ENCODE results near the gene KIF26B.
"Not testable (repeated sequence)": the region's sequence is repeated elsewhere in the genome, so short reads cannot be mapped to it uniquely, and the experiment has no call there.

The KIF26B gene

DNA sequence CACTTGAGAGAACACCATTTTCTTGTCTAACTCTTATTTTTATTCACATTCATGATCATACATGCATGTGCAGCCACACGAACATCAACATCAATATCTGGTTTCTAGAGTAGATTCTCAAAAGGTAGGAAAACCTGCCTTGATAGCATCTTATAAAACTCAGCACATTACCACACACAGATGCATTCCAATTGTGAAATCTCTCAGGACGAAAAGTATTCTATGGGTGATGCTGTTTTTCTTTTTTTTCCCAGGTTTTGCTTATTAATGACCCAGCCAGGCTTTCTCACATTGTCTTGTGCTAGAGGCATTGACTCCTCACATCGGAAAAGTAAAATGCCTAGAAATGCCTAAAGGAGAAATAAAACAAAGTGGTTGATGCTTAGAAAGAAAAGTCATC lies 562.8 kb downstream of the KIF26B start:
- FAIRE-seq (no peak), DNase-seq (ENCODE audit: low spot score) (no peak)

DNA sequence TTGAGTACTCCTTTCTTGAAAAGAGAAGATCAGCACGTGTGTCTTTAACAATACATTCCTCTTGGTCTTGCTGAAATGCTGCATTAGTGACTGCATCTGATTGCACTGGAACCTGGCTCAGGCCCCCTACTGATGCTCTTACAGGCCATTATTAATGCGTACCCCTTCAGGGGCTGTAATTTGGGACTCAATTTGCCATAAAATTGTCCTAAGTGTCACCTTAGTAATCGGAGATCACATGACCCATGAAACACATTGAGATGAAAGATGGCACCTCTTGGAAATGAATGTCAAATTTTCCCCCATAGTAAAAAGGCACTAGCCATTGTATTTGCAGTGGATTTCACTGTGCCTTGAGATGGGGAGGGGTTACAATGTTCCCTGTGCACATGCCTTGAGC lies 563.3 kb downstream of the KIF26B start:
- DNase-seq (ENCODE audit: low spot score) (no peak), FAIRE-seq (no peak)

DNA sequence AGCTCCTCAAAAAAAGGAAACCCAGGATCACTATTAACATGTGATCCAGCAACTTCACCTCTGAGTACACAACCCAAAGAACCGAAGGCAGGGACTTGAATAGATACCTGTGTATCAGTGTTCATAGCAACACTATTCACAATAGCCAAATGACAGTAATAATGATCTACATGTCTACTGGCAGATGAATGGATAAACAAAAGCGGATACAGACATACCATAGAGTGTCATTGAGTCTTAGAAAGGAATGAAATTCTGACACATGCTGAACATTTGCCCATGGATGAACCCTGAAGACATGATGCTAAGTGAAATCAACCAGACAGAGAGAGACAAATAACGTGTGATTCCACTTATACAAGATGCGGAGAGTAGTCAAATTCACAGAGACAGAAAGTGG lies 564.2 kb downstream of the KIF26B start:
- no peak for FAIRE-seq
- DNase-seq (ENCODE audit: low spot score) = no peak

DNA sequence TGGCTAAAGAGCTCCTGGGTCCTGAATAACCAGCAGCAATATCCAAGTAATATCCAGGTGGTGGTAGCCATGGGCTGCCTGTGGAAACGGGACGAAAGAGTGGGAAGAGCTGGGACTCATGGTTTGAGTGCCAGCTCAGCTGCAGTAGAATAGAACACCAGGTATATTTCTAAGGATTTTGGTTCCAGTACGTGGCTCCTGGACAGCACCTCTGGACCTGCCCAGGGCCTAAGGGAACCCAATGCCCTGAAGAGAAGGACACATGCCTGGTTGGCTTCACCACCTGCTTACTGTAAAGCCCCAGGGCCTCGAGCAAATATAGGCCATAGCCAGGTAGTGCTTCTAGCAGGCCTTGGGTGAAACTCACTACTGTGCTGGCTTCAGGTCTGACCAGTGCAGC lies 566.7 kb downstream of the KIF26B start:
- no peak for DNase-seq (ENCODE audit: low spot score)
- no peak for FAIRE-seq

DNA sequence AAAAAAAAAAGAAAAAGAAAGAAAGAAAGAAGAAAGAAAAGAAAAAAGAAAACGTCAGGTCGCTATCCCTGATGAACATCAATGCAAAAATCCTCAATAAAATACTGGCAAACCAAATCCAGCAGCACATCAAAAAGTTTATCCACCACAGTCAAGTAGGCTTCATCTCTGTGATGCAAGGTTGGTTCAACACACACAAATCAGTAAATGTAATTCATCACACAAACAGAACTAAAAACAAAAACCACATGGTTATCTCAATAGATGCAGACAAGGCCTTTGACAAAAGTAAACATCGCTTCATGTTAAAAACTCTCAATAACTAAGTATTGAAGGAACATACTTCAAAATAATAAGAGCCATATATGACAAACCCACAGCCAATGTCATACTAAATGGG lies 573.2 kb downstream of the KIF26B start:
- FAIRE-seq; DNase-seq (ENCODE audit: low spot score): not testable (repeated sequence)

DNA sequence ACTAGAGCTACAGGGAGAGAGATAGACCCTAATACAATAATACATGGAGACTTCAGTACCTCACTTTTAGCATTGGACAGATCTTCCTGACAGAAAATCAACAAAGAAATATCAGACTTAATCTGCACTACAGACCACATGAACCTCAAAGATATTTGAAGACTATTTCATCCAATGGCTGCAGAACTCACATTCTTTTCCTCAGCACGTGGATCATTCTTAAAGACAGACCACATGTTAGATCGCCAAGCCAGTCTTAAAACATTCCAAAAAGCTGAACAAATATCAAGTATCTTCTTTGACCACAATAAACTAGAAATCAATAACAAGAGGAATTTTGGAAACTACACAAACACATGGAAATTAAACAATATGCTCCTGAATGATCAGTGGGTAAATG lies 576.0 kb downstream of the KIF26B start:
- FAIRE-seq = no peak
- DNase-seq (ENCODE audit: low spot score) = no peak

DNA sequence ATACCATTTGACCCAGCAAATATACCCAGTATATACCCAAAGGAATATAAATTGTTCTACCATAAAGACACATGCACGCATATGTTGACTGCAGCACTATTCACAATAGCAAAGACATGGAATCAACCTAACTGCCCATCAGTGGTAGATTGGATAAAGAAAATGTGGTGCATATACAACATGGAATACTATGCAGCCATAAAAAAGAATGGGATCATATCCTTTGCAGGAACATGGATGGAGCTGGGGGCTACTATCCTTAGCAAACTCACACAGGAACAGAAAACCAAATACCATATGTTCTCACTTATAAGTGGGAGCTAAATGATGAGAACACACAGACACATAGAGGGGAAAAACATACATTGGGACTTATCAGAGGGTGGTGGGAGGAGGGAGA lies 585.6 kb downstream of the KIF26B start:
- not testable (repeated sequence) for DNase-seq (ENCODE audit: low spot score); FAIRE-seq

DNA sequence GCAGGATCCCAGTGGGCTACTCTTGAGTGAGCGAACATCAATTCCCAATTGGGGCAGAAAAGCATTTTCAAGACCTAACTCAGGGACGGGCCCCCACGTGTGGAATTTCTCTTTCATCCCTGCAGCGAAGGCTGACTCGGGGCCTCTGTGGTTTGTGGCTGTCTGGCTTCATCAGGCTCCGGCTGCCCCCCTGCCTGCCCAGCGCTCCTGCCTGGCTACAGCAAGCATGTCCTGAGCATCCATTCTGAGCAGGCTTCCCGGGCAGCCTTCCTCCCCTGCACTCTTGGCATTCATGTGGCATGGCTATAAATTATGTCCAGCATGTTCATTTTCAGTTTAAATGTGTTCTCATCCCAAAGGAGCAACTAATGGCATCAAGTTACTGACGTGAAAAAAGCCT lies 588.1 kb downstream of the KIF26B start:
- no peak for FAIRE-seq
- peak; percentile 43 for DNase-seq (ENCODE audit: low spot score)

DNA sequence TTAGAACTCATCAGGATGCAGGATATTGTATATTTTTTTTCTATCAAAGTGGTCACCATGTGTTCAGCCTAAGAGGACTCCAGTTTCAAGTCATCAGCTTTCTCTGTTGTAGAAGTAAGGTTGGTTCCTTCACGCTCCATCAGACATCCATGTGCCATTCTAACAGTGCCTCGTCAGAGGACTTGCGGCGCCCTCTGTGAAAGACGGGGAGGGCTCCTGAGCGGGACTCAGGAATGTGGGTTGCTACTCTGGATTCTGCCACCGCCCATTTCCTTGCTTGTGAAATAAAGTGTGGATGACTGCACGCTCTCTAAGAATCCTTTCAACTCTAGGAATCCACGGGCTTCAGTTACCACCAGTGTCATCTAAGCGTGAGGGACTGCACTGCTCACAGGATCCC lies 593.5 kb downstream of the KIF26B start:
- DNase-seq (ENCODE audit: low spot score) = no peak
- no peak for FAIRE-seq

DNA sequence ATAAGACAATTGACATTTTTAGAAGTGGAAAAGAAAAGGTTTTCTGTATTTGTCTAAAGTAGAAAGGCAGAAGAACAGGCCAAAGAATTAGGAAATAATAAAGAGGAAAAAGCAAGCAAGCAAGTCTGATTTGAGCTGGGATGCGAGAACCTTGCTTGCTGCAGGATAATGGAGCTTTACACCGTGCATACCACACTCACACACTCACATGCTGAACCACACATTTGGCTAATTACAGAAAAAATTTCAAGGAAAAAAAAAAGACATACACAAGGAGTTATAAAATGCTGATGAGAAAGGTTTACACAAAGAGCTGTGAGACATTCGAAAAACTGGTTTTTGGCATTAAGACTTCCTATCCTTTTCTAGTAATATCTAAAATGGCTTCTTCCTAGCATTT lies 593.9 kb downstream of the KIF26B start:
- no peak for FAIRE-seq
- no peak for DNase-seq (ENCODE audit: low spot score)

DNA sequence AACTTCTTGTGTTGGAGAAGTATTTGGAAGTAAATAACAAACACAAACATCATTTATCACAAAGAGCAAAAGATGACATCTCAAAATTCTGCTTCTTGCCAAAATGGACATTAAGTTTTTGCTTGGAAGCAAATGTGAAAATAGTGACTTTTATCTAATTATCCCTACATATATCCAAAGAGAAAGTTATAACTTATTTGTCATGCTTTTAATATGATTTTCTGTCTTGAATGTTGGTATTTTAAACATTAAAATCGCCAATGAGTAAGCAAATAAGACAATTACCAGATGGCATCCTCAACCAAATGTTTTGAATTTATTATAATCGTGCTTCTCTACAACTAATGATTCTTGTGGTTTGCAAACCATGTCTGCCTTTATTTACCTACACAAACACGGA lies 594.3 kb downstream of the KIF26B start:
- DNase-seq (ENCODE audit: low spot score) (no peak), FAIRE-seq (no peak)

DNA sequence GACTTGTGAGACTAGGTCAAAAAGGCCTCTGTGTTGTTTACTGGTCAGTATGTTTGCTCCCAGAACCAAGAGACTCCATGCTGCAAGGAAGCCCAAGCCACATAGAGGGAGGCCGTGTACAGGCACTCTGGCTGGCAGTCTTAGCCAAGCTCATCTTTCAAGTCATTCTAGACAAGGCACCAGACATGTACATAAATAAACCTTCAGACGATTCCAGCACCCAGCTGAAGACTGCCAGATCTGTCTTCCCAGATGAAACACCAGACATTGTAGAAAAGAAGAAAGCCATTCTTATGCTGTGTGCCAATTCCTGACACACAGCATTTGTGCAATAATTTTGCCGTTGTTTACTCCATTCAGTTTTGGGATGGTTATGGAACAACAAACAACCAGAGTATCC lies 595.5 kb downstream of the KIF26B start:
- FAIRE-seq (no peak), DNase-seq (ENCODE audit: low spot score) (no peak)

DNA sequence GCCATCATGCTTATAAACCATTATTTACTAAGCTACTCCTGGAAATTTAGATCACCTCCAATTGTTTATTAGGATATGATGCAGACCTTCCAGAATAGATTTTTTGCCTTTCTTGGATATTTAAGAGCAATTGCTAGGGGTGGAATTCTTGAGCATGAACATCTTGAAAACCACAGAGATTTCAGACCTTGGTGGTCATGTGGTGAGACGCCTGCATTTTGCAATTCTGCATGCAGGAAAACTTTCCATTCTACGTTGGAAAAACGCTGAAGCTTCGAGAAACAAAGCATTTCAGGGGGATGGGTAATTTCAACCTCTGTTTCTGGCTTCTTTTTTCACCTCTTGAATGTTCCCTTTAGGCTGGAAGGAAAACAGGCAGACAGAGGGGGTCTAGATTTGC lies 596.3 kb downstream of the KIF26B start:
- no peak for DNase-seq (ENCODE audit: low spot score)
- FAIRE-seq = no peak

DNA sequence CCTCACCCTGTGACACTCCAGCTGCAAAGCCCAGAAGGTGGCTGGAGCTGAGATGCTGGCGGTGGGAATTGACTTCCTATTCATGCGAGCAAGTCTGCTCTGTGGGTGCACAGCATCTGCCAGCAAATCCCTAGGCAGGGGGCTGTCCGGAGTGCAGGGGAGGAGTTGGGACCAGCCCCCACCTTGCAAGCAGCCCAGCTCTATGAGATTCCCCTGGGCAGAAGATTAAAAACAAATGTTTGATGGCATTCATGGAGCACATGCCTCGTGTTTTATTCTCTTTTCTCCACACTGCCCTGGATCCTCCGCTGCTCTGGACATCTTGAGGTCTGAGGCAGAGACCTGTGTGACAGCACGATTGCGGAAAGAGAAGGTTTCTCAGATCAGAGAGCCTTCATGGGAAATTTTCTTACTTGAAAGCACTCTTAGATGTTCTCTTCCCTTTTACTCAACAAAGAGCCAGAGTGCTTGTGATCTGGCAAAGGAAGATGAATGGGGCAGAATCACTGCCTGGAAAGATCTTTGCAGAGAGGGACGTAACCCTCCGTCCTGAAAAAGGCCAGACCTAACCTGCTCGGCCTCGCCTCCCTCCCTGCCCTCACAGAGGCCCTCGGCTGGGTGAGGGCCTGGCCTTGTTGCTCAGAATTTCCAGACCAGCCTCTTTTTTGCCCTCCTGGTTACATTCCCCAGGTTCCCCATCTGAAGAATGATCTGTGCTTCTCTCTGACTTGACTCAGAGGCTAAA lies 597.1 kb downstream of the KIF26B start:
- no peak for DNase-seq (ENCODE audit: low spot score)

DNA sequence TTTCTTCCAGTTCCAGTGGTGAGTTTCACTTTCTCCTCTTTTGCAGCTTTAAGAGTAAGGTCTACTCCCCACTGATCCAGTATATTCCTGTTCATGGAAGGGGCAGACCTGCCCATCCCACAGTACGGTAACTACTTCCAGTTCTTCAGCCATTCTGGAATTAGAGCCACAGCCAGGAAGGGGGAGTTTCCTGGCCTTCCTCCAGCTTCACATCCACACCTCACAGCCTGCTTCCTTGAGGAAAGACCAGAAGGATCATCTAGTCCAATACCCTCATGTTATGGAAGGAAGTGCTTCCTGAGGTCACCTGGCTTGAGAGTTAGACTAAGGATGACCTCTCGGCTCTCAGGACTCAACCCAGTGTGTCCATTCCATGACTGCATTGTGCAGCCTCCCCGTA lies 597.8 kb downstream of the KIF26B start:
- DNase-seq (ENCODE audit: low spot score) = no peak
- FAIRE-seq = no peak

More for the DNA sequence above, 597.1 kb downstream of the KIF26B start:
- no peak for FAIRE-seq

DNA sequence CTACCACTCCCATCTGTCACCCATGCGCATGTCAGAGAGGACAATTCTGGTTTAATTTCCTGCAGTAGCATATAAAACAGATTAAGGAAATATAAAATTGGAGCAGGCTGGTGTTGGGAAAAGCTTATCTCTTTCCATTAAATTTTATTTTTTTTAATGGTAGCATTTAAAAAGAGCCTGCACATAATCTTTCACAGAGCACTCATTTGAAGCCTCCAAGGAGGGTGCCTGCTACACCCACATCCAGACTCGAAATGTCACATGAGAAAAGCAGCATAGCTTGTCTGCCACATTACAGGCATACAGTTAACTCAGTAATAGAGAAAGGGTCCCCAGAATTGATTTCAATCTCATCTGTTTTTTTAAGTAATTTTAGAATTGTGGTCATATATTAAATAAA lies 599.0 kb downstream of the KIF26B start:
- no peak for DNase-seq (ENCODE audit: low spot score)

DNA sequence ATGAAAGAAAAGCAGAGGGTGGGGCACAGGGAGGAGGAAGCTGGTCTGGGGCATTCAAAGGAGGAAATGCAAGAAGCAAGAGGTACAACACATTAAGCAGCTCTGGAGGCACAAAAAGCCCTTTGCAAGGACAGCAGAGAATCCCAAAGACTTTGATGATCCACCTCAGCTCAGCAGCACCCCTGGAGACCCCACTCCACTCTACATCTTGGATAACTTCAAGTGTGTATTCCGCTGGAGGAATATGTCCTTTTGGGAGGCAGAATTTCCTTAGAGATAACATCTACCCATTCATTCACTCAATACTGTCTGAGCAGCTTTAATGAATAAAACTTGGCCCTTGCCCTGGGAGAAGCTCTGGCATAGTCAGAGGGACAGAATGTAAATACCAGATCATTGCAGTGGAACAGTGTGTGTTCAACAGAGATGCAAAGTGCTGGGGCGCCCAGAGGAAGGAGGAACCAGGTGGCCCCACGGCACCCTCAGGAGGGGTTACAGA lies 599.7 kb downstream of the KIF26B start:
- no peak for DNase-seq (ENCODE audit: low spot score)
- no peak for FAIRE-seq

More for the DNA sequence above, 599.0 kb downstream of the KIF26B start:
- no peak for FAIRE-seq

All from RCC 7860 (cell line).